ENCODE results near the gene ATP6V0E1. TPM values are rescaled to one million over a fixed set of nuclear protein-coding genes. Genes with fewer than 3 reads are reported as not detected.

Gene ATP6V0E1
- total and polyA plus RNA-seq, 2 of the 8 experiments (the other 6 are each of a cell fraction or from before 2014, with no cell fraction given), result 108 to 134 TPM

DNA sequence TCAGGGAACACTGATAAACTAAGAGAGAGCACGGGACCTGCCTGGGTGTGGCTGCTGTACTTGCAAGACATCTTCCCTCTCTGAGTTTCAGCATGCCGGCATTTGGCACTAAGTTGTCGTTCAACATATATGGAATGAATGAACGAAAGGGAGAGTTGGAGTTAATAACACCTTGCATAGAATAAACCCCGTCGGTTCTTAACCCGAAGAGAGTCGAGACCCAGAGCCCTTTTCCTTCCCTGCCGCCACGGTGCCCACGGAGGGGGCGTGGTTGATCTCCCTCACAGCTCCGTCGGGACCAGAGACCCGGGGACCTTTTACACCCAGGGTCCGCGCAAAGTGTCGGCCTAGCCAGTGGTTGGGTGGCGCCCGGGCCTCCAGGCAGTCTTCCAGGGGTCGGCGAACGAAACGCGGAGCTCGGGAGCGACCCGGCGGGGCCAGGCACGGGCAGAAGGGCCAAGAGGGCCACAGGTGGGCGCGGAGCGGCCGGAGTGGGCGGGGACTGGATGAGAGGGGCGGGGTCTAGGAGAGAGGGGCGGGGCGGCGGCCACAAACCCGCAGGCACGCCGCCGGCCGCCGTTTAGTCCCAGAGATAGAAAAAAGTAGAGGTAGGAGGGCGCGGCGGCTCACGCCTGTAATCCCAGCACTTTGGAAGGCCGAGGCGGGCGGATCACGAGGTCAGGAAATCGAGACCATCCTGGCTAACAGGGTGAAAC is 25.1 kb upstream of the ATP6V0E1 start:
- peaks cover 0 to 8% of the 10 kb centered on the region in 2 experiments; a peak in 2 of 4 replicates for H3K79me2 ChIP-seq (ENCODE audit: control insufficient read depth in 1 of 2, insufficient read depth in 2 of 2, low read length in 2 of 2)
- peak overlapping the region in 2 of 4 experiments; percentile 20 to 41; a peak in 3 of 7 replicates for H3K9ac ChIP-seq (replicated peaks in 1 of 4; ENCODE audit: extremely low read depth in 1 of 4, low read depth in 3 of 4, low read length in 3 of 4)
- H2AK5ac ChIP-seq (ENCODE audit: low read depth, low read length), result no peak overlapping the region
- peak overlapping the region; percentile 52 for H4K5ac ChIP-seq (ENCODE audit: insufficient read length, low read depth, low read length)
- peaks cover 11% of the 10 kb centered on the region; the same call in 1 of the 2 replicates for H3K23me2 ChIP-seq (ENCODE audit: low read depth, low read length)
- no peak overlapping the region for H2BK15ac ChIP-seq (ENCODE audit: low read length)
- ChIA-PET CTCF (ENCODE audit: partially characterized antibody) (interaction anchor here (0.7 to 1.5 kb wide), 6 partner anchors 15 to 488 kb away, joined by 3 to 5 read pairs (median 3); no protein-coding TSS in a partner anchor), POLR2A (ENCODE audit: partially characterized antibody) (interaction anchor here (0.6 to 2.6 kb wide), 17 partner anchors 9 to 372 kb away, joined by 3 to 12 read pairs (median 4); partner anchors contain the start of genes ATP6V0E1 and STC2)
- peaks cover 0 to 4% (median 0%) of the 10 kb centered on the region in 4 experiments; a peak in 1 of 8 replicates for H3K36me3 ChIP-seq (ENCODE audit: control insufficient read depth in 2 of 4, insufficient read depth in 4 of 4, low read length in 3 of 4)
- no peak overlapping the region for H3K4ac ChIP-seq (replicated peaks; ENCODE audit: insufficient read length, low read depth, low read length)
- no peak overlapping the region for H3K14ac ChIP-seq (ENCODE audit: insufficient read length)
- no peak overlapping the region for H4K91ac ChIP-seq (replicated peaks; ENCODE audit: insufficient read length, low read length)
- H4K8ac ChIP-seq (ENCODE audit: extremely low read depth, insufficient read depth, low read length), result peak overlapping the region; percentile 69; the same call in 1 of the 2 replicates
- H3K4me2 ChIP-seq (ENCODE audit: insufficient read depth in 1 of 2, low read depth in 2 of 2, low read length in 2 of 2), result peak overlapping the region; percentile 80 to 85
- H3K4me1 ChIP-seq (replicated peaks in 1 of 4; ENCODE audit: control insufficient read depth in 3 of 4, insufficient read depth in 4 of 4, low read length in 3 of 4), result peaks cover 0 to 7% (median 0%) of the 10 kb centered on the region in 4 experiments; a peak in 4 of 7 replicates
- FAIRE-seq (no peak), DNase-seq (ENCODE audit: low read depth in 1 of 2, low spot score in 2 of 2) (peak; percentile 33 to 84)
- H3K27ac ChIP-seq (ENCODE audit: low read depth, low read length), result no peak overlapping the region
- no peak overlapping the region for H3K23ac ChIP-seq (ENCODE audit: insufficient read length)
- H3K79me1 ChIP-seq (ENCODE audit: low read depth, low read length), result no peaks in the 10 kb centered on the region; the same call in 1 of the 2 replicates
- peaks cover 0 to 9% (median 3%) of the 10 kb centered on the region in 4 experiments; a peak in 3 of 7 replicates for H3K27me3 ChIP-seq (replicated peaks in 1 of 4; ENCODE audit: control insufficient read depth in 3 of 4, extremely low read depth in 1 of 4, insufficient read depth in 3 of 4, low read length in 3 of 4)
- H2AFZ ChIP-seq (ENCODE audit: low read length), result peak overlapping the region; percentile 92
- no peak overlapping the region for H2BK5ac ChIP-seq (ENCODE audit: low read depth, low read length)
- 9% methylated on average over 34 of the region's 54 CpGs; no CpG with 5 or more reads in 1 of the 2 experiments for WGBS, 2 experiments (ENCODE audit: extremely low coverage in 1 of 2, insufficient coverage in 1 of 2, insufficient read length in 1 of 2, insufficient replicate concordance in 2 of 2, low coverage in 1 of 2, low lambda C conversion rate in 2 of 2, missing lambda C conversion rate in 1 of 2)
- no peaks in the 10 kb centered on the region for H3K9me3 ChIP-seq (ENCODE audit: insufficient read depth in 2 of 2, low read depth in 1 of 2, low read length in 1 of 2)
- no peak overlapping the region for H3K56ac ChIP-seq (replicated peaks; ENCODE audit: insufficient read length, low read depth, low read length)
- no peak overlapping the region for H2BK12ac ChIP-seq (ENCODE audit: low read depth, low read length)
- no peak overlapping the region for H3K18ac ChIP-seq (ENCODE audit: extremely low read depth, low read length)
- H3K4me3 ChIP-seq (ENCODE audit: extremely low read depth in 1 of 4, insufficient read depth in 2 of 4, low read depth in 3 of 4, low read length in 4 of 4), result peak overlapping the region; percentile 87 to 100 (median 93)
- no peak overlapping the region for H2BK120ac ChIP-seq (replicated peaks; ENCODE audit: low read depth, low read length)
- H2BK20ac ChIP-seq (ENCODE audit: low read length), result no peak overlapping the region
- no peaks in the 10 kb centered on the region for H4K20me1 ChIP-seq (replicated peaks in 1 of 2; ENCODE audit: control insufficient read depth in 1 of 2, insufficient read depth in 2 of 2, low read length in 2 of 2)
- TF ChIP-seq TAF1 (IDR thresholded peaks at IDR 0.05; ENCODE audit: low read depth, low read length), result no peak
- TF ChIP-seq GABPA (IDR thresholded peaks at IDR 0.05; ENCODE audit: borderline replicate concordance, insufficient read depth, low read length), result no peak
- peak; percentile 86 for TF ChIP-seq KDM4A (IDR thresholded peaks at IDR 0.05; ENCODE audit: low read depth, low read length, severe bottlenecking)
- no peak for TF ChIP-seq CREB1 (IDR thresholded peaks at IDR 0.05)
- TF ChIP-seq ZNF274 (IDR thresholded peaks at IDR 0.05; ENCODE audit: borderline replicate concordance, extremely low read depth, low read length), result no peak
- no peak for TF ChIP-seq TEAD4 (IDR thresholded peaks at IDR 0.05; ENCODE audit: low read depth, low read length)
- no peak for TF ChIP-seq POLR2A (IDR thresholded peaks at IDR 0.05; ENCODE audit: control extremely low read depth in 1 of 2, low read depth in 2 of 2, low read length in 2 of 2)
- TF ChIP-seq JUN (IDR thresholded peaks at IDR 0.05; ENCODE audit: low read depth, low read length), result no peak
- TF ChIP-seq RAD21 (IDR thresholded peaks at IDR 0.05 in 1 of 2, conservative IDR thresholded peaks at IDR 0.05 in 1 of 2; ENCODE audit: low read depth in 2 of 2, low read length in 2 of 2), result no peak; a peak in 1 of 4 replicates
- no peak for TF ChIP-seq SIN3A (conservative IDR thresholded peaks at IDR 0.05 in 1 of 2, IDR thresholded peaks at IDR 0.05 in 1 of 2; ENCODE audit: low read depth in 1 of 2, low read length in 2 of 2)
- TF ChIP-seq ASH2L (IDR thresholded peaks at IDR 0.05; ENCODE audit: low read length), result no peak
